GM19438 (cell line): Measurements from ENCODE around the gene CIAO3.

ENCODE experiments used
- ATAC-seq: cut with Tn5 transposase; IDR thresholded peaks from one replicate; pipeline ENCODE4 v1.9.1; 2021; ENCODE audit warnings: low read depth; ENCODE audit not compliant: unreplicated experiment

CIAO3 gene

DNA sequence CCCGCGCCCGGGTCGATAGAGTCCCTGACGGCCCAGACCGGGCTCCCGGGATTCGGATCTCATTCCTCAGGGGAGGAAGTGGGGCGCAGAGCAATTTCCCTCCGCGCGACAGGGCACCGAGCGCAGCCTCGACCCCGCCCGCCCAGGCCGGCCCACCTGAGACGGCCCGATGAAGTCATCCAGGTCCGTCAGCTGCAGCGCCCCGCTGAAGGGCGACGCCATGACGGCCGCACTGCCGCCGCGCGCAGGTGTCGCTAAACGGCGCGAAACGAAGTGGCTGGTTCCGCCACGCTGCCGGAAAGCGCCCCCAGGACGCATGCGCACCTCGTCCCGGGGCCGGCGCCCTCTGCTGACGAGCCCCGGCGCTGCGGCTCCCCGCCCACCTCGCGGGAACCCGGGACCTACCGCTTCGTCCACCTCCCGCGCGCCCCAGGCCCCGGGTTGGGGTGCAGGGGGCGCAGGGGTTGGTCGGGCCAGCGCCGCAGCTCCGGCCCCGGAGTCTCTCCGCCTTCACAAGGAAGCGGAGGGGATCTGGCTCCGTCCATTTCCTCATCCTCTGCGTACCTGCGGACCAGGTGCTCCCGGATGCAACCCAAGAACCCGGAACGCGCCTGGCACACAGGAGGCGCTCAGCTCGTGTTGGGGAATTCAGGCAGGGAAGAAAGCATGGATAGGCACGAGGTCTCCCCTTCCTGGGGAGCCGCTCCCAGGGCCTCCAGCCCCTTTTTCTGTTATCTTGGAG is at the start of gene CIAO3:
CIAO3 (minus strand) TSS at position 234 of the 742 bp plus-strand sequence; CDS start at position 222, 12 bp downstream.
- ATAC-seq: peak; percentile 38

DNA sequence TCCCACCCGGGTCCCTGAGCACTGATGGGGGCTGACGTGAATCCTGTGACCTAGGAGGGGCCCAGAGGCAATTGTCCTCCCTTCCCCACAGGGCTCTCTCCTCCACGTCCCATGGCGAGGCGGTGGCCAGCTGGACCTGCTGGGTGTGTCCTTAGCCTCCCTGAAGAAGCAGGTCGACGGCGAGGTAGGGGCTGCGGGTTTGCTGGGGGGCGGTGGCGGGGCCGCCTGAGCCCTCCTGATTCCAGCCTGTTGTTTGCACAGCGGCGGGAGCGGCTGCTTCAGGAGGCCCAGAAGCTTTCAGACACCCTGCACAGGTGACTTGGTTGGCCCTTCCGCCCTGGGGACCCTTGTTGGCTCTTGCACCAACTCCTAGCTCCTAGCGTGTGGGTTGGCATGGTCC is 49.3 kb upstream of the CIAO3 start:
- ATAC-seq: no peak

DNA sequence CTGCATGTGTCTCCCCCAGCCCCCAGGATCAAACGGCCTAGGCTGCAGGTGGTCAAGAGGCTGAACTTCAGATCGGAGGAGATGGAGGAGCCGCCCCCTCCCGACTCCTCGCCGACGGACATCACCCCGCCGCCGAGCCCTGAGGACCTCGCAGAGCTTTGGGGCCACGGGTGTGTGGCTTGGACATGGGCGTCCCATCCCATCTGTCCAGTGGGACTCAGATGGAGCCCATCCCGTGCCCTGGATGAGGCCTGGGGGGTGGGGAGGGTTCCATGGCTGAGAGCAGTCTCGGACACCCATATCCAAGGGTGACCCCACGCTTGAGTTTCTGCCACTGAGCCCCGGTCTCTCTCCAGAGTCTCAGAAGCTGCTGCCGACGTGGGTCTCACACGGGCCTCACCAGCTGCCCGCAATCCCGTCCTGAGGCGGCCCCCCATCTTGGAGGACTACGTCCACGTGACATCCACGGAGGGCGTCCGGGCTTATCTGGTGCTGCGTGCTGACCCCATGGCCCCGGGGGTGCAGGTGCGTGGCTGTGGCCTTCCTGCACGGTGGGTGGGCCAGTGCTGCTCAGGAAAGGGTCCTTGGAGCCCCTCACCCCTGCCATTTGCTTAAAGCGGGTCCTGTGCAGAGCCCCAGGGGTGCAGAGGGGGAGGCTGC is 48.5 kb upstream of the CIAO3 start:
- ATAC-seq: no peak

DNA sequence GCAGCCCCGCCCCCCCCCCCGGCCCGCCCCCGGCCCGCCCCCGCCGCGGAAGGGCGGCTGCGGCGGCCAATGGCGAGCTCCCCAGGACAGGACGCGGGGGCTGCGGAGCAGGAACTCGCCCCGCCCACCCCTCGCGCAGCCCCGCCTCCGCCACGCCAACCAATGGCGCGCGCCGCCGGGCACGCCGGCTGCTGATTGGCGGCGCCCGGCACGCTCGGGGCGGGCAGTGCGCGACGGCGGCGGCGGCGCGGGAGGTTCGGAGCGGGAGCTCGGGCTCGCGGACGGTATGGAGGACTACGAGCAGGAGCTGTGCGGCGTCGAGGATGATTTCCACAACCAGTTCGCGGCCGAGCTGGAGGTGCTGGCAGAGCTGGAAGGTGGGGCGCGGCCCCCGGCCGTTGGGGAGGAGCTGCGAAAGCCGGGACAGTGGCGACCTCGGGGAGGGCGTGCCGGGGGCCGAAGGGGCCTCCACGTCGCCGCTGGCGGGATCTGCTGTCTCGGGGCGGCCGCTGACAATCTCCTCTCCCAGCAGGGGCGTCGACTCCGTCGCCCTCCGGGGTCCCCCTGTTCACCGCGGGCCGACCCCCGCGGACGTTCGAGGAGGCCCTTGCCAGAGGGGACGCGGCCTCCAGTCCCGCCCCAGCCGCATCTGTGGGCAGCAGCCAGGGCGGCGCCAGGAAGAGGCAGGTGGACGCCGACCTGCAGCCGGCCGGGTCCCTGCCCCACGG is 47.8 kb upstream of the CIAO3 start, which contains the start of gene CHTF18:
CHTF18 (plus strand) TSS at position 222 of the 728 bp plus-strand sequence; CDS start at position 287, 65 bp downstream.
- peak; percentile 70 for ATAC-seq

DNA sequence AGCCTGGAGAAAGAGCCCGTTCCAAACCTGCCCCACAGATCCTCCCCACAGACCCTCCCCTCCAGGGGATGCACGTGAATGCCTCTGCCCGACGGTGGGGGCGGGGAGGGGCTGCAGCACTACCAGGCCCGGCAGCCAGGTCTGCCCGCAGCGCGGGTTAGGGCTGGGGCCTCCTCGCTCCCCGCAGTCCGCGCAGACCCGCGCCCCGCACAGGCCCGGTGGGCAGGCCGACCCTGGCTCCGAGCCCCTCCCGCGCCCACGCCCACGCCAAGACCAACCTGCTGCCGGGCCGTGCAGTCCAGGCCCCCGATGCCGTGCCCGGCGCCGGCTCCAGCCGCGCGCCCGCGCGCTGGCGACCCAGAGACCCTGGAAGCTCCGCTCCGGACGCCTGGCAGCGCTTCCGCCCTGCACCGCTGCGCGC is 47.2 kb upstream of the CIAO3 start, which contains the start of gene RPUSD1:
RPUSD1 (minus strand) TSS at position 404 of the 421 bp plus-strand sequence. CDS start 644 bp downstream, outside the sequence.
- ATAC-seq: peak; percentile 4

DNA sequence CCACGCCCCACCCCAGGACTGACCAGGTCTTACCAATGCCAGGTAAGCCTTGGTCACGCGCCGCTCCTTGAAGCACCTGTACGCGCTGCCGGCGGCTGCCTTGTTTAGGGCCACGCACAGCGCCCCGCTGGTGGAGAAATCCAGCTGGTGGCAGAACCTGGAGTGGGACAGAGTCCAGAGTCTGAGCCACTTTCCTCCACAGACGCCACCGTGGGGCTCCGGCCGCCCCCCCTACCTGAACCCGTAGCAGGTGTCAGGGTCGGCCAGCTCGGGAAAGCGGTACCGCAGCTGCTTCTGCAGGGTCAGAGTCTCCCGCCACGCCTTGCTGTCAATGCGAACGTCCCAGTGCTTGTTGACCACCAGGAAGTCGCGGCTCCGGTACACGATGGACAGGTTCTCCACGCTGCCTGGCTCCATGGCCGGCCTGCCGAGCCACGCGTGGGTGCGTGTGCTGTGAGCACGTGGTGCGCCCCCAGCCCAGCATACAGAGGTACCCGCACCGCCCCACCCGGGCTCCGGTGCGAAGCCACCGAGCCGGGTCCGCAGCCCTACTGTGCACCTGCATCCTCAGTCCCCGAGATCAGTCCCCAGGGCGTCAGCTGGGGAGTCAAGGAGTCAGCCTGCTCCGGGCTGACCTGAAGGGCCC is 46.6 kb upstream of the CIAO3 start:
- no peak for ATAC-seq

DNA sequence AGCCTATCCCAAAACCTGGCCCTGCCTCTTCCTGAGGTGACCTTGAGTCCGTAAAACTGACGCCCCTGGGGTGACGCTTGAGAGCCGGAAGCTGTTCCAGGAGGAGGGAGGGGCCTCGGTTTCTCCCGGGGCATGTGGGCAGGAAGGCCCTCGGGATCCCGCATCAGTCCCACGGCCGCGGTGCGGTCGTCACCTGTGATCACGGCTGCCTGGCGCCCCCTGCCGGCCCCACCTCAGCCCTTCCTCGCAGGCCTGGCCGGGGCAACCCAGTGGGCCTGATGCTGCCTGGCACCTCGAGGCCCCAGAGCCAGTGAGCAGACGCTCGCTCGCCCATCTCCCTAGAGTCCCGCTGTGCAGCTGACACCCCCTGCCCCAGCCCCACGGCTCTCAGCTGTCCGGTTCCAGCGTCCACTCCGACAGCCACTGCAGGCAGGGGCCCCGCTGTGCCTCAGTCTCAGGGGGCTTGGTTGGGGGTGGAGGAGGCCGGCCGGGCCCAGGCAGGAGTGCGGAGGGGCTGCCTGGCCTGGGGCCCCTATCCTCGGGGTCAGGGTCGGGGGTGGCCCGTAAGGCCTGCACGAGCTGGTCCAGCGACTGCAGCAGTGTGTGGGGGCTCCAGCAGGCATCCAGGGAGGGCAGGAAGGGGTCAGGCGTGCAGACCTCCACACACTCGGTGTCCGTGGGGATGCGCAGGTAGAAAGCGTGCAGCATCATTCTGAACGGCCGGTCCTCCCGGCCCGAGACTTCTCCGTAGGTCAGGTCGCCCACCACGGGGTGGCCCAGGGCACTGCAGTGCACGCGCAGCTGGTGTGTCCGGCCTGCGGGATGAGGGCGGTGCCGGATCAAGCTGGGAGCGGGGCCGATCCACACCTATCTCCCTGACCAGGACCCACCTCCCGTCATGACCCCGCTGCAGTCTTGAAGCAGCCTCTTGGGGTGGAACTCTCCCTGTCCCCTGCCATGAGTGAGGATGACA is 45.1 kb upstream of the CIAO3 start:
- ATAC-seq: no peak

DNA sequence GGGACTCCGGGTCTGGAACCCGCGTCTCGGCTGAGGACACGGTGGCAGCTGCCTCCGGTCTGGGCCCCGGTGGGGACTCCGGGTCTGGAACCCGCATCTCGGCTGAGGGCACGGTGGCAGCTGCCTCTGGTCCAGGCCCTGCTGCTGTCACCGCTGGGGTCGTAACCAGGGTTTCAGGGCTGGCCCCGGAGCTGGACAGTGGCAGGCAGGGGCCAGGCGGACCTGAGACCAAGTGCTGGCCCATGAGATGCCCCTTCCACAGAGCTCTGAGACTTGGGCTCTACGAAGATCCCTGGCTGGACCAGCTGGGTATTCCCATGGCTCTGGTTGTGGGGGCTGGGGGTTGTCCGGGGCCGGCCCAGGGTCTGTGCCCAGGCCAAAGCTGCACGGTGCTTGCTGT is 43.6 kb upstream of the CIAO3 start:
- no peak for ATAC-seq

DNA sequence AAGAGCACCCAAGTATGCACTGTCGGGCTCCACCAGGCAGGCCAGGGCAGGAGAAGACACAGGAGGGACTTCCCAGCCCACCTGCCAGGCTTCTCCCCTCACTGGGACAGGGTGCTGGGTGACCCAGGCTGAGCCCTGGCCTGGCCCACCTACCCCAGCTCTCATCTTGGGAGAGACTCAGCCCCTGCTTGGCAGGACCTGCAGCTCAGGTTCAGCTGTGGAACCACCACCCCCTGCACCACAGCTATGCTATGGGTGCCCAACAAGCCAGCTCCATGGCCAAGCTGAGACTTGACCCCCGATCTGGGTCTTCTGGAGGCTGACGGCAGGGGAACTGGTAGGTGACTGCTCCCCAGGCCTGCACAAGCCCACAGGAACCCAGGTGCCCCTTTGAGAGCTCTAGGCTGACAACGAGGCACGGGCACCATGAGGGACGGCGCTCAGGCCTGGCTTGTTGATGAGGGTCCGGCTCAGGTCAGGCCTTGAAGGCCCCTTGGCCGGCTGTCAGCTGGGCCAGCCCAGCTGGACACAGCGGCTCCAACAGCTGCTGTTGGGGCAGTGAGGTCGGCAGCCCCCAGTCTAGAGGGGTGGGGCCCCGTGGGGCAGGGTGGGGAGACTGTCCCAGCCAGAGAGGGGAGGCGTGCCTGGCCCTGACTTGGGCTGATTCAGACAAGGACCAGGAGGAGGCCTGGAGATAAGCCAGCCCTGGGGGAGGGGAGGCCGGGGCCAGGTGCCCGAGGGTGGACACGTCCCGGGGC is 42.8 kb upstream of the CIAO3 start:
- no peak for ATAC-seq

DNA sequence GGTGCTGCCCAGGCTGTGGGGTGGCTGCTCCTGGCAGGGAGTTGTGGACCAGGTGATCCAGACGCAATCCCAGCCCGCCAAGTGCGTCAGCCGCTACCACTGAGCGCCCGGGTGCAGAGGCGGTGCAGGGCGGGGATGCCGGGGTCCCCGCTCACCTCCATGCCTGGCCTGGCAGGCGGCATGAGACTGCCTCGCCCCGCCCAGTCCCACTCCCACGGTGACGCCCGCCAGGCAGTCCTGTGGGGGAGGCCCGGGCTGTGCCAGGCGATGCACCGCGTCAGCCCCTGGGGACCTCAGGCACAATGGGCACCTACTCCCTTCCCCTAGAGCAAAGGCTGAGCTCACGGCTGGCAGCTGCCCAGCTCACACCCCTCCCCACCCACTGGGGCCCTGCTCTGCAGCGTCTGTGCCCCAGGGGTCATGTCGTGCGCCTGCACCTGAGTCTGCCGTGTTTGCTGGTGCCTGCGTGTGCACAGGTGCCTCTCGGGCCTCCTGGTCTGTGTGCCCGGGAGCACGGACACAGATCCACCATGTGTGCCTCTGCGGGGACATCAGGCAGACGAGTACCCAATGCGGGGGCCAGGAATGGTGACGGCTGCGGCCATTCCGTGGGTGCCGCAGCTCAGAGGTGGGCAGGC is 42.1 kb upstream of the CIAO3 start:
- ATAC-seq: no peak

DNA sequence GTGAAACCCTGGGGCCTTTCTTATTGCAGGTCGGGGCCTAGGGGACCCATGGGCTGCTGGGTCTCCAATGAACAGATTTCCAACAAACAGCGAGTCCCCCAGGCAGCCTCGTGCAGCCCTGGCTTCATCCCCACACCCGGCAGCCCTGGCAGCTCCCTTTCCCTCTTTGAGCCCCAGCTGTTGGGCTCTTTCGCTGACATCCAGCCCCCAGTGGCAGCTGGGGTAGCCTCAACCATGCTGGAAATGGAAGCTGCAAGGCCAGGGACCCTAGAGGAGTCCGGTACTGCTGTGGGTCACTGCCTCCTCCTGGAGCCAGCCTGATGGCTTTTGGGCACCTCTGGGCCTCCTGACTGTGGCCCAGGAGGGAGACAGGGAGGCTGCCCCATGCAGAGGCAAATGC is 41.5 kb upstream of the CIAO3 start:
- no peak for ATAC-seq

DNA sequence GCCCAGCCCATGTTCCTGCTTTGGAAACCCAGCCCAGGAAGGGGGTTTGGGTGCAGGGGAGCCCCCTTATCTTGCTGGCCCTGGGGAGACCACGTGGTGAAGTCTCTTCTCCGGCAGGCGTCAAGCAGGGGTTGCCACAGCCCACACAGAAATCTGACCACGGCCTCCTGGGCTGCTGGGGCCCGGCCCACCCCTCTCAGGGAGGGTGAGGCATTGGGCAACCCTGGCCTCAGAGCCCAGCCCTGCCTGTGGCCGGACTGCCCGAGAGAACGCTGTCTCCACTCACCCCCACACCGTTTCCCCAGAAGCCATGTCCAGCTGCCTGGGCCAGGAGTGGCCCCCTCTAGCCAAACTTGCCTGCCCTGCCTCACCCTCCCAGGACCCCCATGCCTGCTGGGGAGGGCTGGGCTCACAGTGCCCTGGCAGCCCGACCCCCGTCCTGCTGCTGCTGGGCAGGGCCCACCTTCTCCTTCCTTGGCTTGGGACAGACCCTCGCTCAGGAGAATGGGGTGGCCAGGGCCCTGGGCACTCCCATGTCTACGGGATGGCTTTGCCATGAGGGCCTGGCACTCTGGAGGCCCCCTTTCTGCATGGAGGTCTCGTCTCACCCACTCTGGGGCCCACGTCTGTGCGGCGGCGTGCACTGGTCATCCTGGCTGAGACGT is 40.7 kb upstream of the CIAO3 start:
- ATAC-seq: no peak

DNA sequence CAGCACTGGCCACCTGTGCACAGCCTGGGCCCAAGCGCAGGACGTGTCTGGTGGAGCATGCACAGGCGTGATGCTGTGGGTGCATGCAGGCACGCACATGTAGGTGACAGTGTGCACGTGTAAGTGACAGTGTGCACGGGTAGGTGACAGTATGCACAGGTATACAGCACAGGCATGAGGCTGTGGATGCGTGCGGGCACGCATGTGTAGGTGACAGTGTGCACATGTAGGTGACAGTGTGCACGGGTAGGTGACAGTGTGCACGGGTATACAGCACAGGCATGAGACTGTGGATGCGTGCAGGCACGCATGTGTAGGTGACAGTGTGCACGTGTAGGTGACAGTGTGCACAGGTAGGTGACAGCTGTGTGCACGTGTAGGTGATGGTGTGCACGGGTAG is 39.5 kb upstream of the CIAO3 start:
- ATAC-seq: no peak

DNA sequence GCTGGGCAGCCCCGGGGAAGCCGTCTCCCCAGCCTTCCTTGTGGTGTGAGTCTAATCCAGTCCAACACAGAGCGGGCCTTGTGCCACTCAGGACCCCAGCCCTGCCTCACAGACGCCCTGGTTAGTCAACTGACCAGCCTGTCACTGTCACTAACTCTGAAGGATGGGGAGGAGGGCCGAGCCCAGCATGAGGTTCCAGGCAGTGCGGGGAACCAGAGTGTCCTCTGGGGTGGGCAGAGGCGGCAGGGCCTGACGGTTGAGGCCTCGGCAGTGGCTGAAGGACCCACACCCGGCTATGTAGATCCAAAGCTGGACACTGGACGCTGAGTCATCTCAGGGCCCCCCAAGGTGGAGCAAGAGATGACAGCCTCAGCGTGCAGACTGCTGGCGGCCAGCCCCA is 38.8 kb upstream of the CIAO3 start:
- ATAC-seq: no peak

DNA sequence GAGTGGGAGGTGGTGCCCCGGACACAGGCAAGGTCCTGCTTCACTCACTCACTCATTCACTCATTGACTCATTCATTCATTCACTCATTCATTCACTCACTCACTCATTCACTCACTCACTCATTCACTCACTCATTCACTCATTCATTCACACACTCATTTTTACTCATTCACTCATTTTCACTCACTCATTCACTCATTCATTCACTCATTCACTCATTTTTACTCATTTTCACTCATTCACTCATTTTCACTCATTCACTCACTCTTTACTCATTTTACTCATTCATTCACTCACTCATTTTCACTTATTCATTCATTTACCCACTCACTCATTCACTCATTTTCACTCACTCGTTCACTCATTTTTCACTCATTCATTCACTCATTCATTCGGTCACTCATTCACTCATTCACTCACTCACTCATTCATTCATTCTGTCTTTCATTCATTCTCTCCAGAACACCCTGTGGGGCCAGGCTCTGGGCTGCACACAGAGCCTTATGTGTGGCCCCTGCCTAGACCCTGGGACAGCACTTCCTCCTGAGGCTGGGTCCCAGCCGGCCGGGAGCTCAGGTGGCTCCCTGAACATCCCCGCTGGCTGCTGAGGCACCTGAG is 38.2 kb upstream of the CIAO3 start:
- ATAC-seq: no peak

DNA sequence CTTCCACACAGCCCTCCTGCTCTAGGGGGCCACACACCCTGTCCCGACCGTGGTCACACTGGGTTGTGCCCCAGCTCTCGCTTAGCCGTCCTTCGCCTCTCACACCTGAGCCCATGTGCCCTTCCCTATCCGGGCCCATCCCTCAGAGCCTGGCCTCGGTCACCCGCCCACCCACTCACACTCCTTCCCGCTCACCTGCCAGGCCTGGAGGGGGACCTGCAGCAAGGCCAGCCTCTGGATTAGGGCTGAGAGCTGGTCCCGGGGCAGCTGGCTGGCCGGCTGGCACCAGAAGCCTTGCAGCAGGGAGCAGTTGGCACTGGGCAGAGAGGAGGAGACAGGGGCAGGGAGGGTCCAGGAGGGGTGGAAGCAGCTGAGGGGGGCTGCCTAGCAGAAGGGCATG is 37.6 kb upstream of the CIAO3 start:
- ATAC-seq: no peak

DNA sequence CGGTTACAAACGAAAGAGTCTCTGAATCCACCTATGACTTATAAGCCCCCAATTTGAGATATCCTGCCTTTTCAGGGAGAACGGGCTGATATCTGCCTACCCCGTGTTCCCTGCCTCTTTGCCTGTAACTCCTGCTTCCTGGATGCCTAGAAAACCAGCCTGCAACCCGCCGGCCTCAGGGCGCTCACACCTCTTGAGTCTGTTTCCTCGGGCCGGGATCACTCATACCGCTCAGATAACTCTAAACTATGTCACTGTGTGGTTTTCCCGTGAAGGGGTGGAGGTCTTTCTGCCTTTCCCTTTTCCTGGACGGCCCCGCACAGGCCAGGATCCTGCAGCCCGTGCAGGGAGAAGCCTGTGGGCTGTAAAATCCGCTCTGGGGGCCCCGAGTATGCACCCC is 37.0 kb upstream of the CIAO3 start:
- ATAC-seq: no peak

DNA sequence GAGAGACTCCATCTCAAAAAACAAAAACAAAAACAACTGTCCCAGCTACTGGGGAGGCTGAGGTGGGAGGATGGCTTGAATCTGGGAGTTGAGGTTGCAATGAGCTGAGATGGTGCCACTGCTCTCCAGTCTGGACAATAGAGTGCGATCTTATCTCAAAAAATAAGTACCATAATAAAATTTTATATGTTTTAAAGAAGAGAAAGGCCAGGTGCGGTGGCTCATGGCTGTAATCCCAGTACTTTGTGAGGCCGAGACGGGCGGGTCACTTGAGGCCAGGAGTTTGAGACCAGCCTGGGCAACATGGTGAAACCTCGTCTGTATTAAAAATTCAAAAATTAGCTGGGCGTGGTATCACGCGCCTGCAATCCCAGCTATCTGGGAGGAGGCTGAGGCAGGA is 36.0 kb upstream of the CIAO3 start:
- no peak for ATAC-seq
